22Rv1 (cell line): Measurements from ENCODE around the gene RANBP17.

Experiments used
- CTCF ChIP-seq: fragments of 450-650 bp; IDR thresholded peaks from 2 replicates; pipeline ENCODE4 v1.5.1; 2017; ENCODE audit warnings: mild to moderate bottlenecking
- ZFX ChIP-seq: fragments of 450-650 bp; IDR thresholded peaks from 2 replicates; pipeline ENCODE4 v1.6.1; 2017; ENCODE audit warnings: antibody characterized with exemption, borderline replicate concordance

- TF ChIP-seq CTCF (no peak), ZFX (no peak)
Measured at GRCh38 chr5:171283753-171284152, 421.9 kb downstream of the RANBP17 start.
